SK-N-SH (cell line): Measurements from ENCODE around the gene LSG1.

Experiments used
- CTCF ChIP-seq: fragments of 200-600 bp; sonication (generic); IDR thresholded peaks from 2 replicates; pipeline ENCODE4 v1.6.1; 2017; ENCODE audit warnings: antibody characterized with exemption, mild to moderate bottlenecking, moderate library complexity
- EP300 ChIP-seq, 2 experiments: IDR thresholded peaks; 2 replicates each; pipeline versions ENCODE4 v1.4.0 to v1.6.1; 2012; ENCODE audit warnings: borderline replicate concordance in 1 of 2, low read depth in 1 of 2, low read length in 1 of 2
- RAD21 ChIP-seq: IDR thresholded peaks from 2 replicates; pipeline ENCODE4 v1.6.1; 2012; ENCODE audit warnings: mild to moderate bottlenecking, low read length
- TEAD4 ChIP-seq: IDR thresholded peaks from 2 replicates; pipeline ENCODE4 v1.4.0; 2012; ENCODE audit warnings: mild to moderate bottlenecking, borderline replicate concordance; ENCODE audit not compliant: insufficient read depth
- USF1 ChIP-seq: IDR thresholded peaks from 2 replicates; pipeline ENCODE4 v1.4.0; 2012; ENCODE audit warnings: low read depth, borderline replicate concordance

- TF ChIP-seq CTCF (no peak), RAD21 (no peak), EP300 (IDR thresholded peaks at IDR 0.05; ENCODE audit: borderline replicate concordance in 1 of 2, low read depth in 1 of 2, low read length in 1 of 2) (no peak), TEAD4 (no peak), USF1 (no peak)
Measured at GRCh38 chr3:194622621-194623340, 49.2 kb downstream of the LSG1 start.
